Activated CD4-positive, alpha-beta T cell treated with anti-CD3 and anti-CD28 coated beads for 1 hour (primary cell): ENCODE measurements around the gene KDR.

Source experiments
- DNase-seq: peaks from one replicate; pipeline ENCODE4 v3.0.0-alpha.2; 2020

The KDR gene

DNA sequence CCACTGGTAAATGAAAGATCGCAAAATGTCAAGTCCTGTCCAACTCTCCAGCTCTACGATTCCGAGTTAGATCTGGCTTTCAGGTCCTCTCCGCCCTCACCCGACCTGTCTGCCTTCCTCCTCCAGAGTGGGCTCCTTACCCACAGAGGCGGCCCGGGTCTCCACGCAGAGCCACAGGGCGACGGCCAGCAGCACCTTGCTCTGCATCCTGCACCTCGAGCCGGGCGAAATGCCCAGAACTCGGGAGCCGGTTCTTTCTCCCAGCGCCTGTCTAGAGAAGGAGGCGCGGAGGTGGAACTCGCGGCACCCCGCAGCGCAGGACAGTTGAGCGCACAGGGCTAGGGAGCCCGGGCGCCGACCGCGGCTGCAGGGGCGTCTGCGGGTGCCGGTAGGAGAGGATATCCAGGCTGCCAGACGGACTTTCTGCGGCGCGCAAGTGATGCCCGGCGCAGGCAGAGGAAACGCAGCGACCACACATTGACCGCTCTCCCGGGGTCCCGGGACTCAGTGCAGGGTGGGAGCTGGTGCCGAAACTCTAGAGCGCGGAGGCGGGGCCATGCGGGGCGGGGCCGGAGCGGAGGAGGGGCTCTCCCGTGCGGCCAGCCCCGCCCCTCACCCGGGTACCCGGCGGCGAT lies at the start of gene KDR:
Gene KDR, minus strand, starts transcription at position 509 of the 635 bp plus-strand sequence. Its CDS starts 302 bp downstream, at position 207.
- DNase-seq = no peak

GRCh38 chr4:55173580-55173979 lies 48.2 kb upstream of the KDR start:
- no peak for DNase-seq

GRCh38 chr4:55172694-55173287 lies 47.4 kb upstream of the KDR start:
- DNase-seq = no peak

DNA sequence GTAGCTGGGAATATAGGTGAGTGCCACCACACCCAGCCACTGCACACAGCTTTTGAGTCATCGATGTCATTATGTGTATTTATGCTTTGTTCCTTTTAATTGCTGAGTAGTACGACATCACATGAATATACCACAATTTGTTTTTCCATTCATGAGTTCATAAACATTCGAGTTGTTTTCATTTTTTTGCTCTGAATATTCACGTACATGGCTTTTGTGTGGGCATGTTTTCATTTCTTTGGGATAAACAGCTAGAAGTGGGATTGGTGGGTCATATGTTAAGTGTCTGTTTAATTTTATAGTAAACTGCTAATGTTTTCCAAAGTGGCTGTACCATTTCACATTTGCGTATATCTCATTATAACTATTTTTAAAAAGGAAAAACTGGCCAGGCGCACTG lies 45.1 kb upstream of the KDR start:
- DNase-seq = no peak

GRCh38 chr4:55169352-55169961 lies 44.1 kb upstream of the KDR start:
- DNase-seq = no peak

GRCh38 chr4:55162396-55162795 lies 37.0 kb upstream of the KDR start:
- DNase-seq = no peak

- no peak for DNase-seq
Observed at GRCh38 chr4:55161739-55162138, 36.3 kb upstream of the KDR start.

DNA sequence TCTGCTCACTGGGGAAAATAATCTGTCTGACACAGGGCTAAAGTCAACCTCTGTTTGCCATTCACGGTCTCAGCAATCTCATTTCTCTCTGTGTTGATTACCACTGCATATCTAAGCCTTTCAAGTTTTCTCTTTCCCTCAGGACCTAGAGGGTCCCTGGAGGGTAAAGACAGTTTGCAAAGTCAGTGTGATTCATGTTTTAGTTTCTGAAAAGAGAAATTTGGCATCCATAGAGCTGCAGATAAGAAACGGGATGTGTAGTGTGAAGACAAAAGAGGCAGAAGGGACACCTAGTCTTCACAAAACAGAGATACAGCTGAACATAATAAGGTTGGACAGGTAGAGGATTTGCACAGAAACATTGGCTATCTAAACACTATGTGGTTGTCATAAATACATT lies 34.5 kb upstream of the KDR start:
- DNase-seq = no peak

- DNase-seq = no peak
Observed at GRCh38 chr4:55158957-55159356, 33.6 kb upstream of the KDR start.

- DNase-seq = no peak
Observed at GRCh38 chr4:55157559-55158277, 32.3 kb upstream of the KDR start.

- no peak for DNase-seq
Observed at GRCh38 chr4:55154933-55155332, 29.5 kb upstream of the KDR start.

DNA sequence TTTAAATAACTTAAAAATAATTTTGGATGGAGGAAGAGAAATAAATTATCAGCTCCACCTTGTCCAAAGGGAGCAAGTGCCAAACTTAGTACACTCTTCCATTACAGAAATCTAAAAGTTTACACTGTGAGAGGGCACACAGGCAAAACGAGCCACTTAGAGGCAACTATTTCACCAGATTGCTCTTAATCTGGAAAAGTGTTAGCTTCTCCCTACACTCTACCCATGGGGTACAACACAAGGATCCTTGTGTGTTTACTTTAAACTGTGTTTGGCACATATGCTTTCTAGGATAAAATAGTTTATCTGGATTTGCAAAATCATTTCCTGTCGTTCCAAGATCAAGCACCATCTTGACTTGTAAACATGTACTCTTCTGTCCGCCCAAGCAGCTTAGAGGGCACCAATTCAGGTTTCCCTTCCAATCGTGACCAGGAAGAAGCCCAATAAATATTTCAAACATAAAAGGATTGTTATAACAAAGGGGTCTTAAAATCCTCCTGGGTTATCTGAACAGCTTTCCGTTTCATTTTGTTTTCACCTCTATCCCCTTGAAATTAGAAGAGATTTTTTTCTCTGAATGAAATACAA lies 29.0 kb upstream of the KDR start:
- DNase-seq = no peak

GRCh38 chr4:55143858-55144257 lies 18.5 kb upstream of the KDR start:
- DNase-seq = no peak

DNA sequence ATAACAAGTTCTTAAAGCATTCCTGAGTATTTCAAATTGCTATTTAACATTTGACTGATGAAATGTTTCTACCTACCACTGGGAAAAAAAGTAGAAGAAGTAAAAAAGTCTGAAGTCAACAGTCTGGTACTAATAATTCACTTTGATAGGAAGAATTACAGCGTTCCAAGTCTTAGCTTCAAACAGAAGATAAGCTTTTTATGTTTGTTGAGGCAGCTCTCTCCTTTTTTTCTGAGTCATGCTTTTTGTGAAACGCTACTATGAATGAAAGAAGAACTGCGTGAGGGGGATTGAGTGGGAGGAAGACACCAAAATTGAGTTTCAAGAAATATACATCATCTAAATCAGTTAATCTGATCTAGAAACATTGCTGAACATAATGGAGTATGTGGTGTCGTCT lies 13.0 kb upstream of the KDR start:
- no peak for DNase-seq

DNA sequence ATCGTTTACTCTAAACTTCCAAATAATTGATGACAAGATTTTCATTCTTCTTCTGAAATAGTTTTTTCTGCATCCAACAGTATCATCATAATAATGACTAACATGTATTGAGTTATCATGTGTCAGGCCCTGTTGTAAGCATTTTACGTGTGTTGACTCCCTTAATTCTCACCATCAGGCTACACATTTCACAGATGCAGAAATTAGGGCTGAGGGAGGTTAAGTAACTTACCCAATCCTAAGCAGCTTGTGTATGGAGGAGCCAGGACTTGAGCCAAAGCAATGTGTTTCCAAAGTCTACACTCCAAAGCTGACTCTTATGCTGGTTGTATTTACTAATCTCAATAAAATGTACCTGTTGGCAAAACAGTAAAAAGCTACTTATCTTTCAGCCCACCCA lies 11.2 kb upstream of the KDR start:
- DNase-seq = no peak

DNA sequence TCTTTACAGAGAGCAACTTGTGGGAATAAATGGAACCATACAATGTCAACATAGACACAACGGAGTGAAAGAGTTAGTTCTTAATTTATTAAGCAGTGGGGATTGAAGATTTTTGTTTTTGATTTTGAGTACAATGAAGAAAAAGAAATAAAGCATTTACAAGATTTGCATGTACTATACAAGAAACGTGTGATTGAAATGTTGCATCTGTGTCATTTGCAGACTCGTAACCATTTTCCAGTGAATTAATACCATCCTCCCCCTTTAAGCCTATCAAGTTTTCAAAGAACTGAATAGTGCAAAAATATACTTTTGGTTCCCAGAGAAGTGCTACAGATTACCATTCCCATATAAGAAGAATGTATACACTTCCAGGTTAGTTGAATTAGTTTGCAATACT lies 8.6 kb upstream of the KDR start:
- DNase-seq = no peak

GRCh38 chr4:55132775-55133174 lies 7.4 kb upstream of the KDR start:
- DNase-seq = no peak

DNA sequence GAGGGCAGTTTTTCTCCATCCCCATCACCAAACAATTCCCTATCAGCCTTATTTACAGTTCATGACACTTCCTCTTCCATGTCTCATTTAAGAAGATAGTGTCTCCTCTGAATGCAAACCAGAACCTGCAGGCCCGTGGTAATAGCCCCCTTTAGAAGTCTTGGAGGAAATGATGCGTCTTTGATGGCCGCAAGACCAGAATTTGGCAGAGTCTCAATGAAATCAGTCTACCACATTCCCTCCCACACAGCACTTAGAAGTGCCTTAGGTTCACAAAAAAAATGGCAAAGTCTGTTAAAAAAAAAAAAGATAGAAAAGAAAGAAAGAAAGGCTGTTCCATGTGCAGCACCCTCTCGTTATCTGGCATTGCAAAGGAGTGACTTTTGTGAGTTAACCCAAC lies 2.1 kb upstream of the KDR start:
- DNase-seq = no peak

DNA sequence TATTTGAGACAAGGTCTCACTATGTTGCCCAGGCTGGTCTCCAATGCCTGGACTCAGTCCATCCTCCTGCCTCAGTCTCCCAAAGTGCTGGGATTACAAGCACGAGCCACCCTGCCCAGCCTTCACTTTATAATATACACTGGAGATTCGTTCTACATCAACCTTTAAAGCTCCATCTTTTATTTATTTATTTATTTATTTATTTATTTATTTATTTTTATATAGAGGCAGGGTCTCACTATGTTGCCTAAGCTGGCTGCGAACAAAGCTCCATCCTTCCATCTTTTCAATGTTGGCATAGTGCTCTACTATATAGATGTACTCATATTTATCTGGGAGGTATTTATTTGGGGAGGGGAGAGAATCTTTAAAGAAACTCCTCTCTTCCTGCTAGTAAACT lies 1.7 kb upstream of the KDR start:
- no peak for DNase-seq

GRCh38 chr4:55125763-55126541 lies 557 bp upstream of the KDR start:
- no peak for DNase-seq

DNA sequence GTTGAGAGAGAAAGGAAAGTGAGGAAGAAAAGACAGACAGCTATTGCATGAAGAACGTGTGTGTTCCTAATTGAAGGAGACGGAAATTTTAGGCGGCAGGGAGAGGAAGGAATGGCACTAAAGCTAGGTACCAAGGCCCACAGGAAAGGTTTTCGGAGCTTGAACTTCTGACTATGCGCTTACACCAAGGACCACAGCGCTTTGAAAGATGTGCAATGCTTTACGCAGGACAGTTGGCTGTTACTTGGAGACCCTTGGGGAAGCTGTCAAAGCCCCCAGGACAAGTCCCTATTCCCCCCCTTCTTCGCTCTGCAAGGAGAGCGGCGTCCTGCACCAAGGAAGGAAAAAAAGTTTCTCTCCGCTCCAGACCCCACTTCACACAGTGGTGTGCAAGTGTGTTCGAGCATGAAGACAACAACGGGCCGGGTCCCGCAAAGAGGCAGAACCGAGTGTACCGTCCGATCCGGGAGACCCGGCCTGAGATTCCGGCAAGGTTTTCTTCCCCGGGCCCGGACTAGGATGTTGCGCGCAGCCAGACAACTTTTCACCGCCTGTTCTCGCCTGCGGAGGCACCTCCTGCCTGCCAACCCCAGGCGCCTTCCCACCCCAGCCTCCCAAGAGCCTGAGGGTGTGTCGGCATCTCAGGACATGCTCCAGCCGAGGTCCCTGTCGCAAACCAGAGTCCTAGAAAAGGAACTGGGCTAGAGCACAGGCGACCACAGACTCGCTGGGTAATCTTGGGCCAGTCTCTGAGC lies 896 bp downstream of the KDR start:
- DNase-seq = no peak

GRCh38 chr4:55123791-55124190 lies 1.6 kb downstream of the KDR start:
- DNase-seq = no peak
